Stomach (tissue), 9 donors: Measurements from ENCODE around the gene ZNF692. TPM values are rescaled to one million over a fixed set of nuclear protein-coding genes. Genes with fewer than 3 reads are reported as not detected.

Source experiments
- DNase-seq, 2 donors: peaks; one replicate each; pipeline versions ENCODE4 v3.0.0 to v3.0.0-alpha.2; 2013 to 2019
- H3K27ac ChIP-seq, 5 donors: fragments of 200-600 bp in 4 of 5; sonication (generic) in 4 of 5; one replicate each; pipeline ENCODE4 v1.5.1; 2013 to 2019; ENCODE audit warnings: mild to moderate bottlenecking in 1 of 5, moderate library complexity in 1 of 5
- H3K27me3 ChIP-seq, 3 donors: fragments of 200-600 bp; sonication (generic); one replicate each; pipeline ENCODE4 v1.5.1; 2017 to 2019; ENCODE audit warnings: mixed run types in 1 of 3
- H3K36me3 ChIP-seq, 4 donors: fragments of 200-600 bp; sonication (generic); 1 replicate in 3 of 4; 2 replicates in 1 of 4; pipeline ENCODE4 v1.5.1; 2016 to 2019
- H3K4me1 ChIP-seq, 4 donors: fragments of 200-600 bp; sonication (generic); one replicate each; pipeline ENCODE4 v1.5.1; 2016 to 2019
- H3K4me3 ChIP-seq, 4 donors: fragments of 200-600 bp; sonication (generic) in 3 of 4; one replicate each; pipeline ENCODE4 v1.5.1; 2016 to 2019; ENCODE audit warnings: mild to moderate bottlenecking in 1 of 4
- H3K9me3 ChIP-seq, 4 donors: fragments of 200-600 bp; sonication (generic); one replicate each; pipeline ENCODE4 v1.5.1; 2016 to 2019
- CTCF ChIP-seq, 7 experiments: fragments of 450-650 bp in 4 of 7; fragments of 200-600 bp in 3 of 7; sonication (generic) in 3 of 7; IDR thresholded peaks; one replicate each; pipeline ENCODE4 v1.5.1; 2016 to 2019; ENCODE audit warnings: antibody characterized with exemption in 7 of 7, control low read depth in 2 of 7, mild to moderate bottlenecking in 1 of 7
- EP300 ChIP-seq: sonication (generic); formaldehyde crosslinking; IDR thresholded peaks from one replicate; pipeline ENCODE4 v1.6.1; 2017; ENCODE audit warnings: antibody characterized with exemption
- POLR2A ChIP-seq, 4 donors: fragments of 450-650 bp; IDR thresholded peaks; one replicate each; pipeline ENCODE4 v1.6.1; 2016; ENCODE audit warnings: antibody characterized with exemption in 4 of 4, control low read depth in 2 of 4, mild to moderate bottlenecking in 1 of 4, moderate library complexity in 1 of 4
- POLR2AphosphoS5 ChIP-seq, 3 donors: sonication (generic); formaldehyde crosslinking; IDR thresholded peaks; one replicate each; pipeline ENCODE4 v1.6.1; 2016; ENCODE audit warnings: antibody characterized with exemption in 3 of 3
- WGBS, 5 donors: extraction: QIAGEN DNeasy Blood & Tissue Kit in 3 of 5; methylation state at CpG; one replicate each; pipeline versions ENCODE4 v1.1.5 to v1.1.7; 2013 to 2018; 5-methylcytosine and 5-hydroxymethylcytosine counted together
- intact Hi-C: fragments of 100-400 bp; cut with DNase I; formaldehyde crosslinking; loops from one replicate; pipeline ENCODE4 v1.15.1; 2023; ENCODE audit warnings: low total_unique reads
- polyA plus RNA-seq, 3 donors: library from polyadenylated mRNA; stranded (reverse); fragments of 200-250 nt; gene quantifications; one replicate each; pipeline ENCODE4 v1.2.3, GENCODE V29; 2013
- total RNA-seq, 5 donors: library from RNA; depleted of rRNA; stranded (reverse); fragments of >200 nt; gene quantifications; one replicate each; pipeline versions ENCODE4 v1.1.0 to v1.2.3, GENCODE V29; 2014 to 2016
- donor health status: healthy with polysubstance abuse.
- donor health status: Bipolar disorder and iron deficiency.
- donor health status: healthy.

The ZNF692 gene
- total and polyA plus RNA-seq, 8 donors: 8.4 to 120 (median 76.4) TPM

GRCh38 chr1:248851390-248851789 is 7.5 kb downstream of the ZNF692 start:
- TF ChIP-seq CTCF (IDR thresholded peaks at IDR 0.05): no peak
- TF ChIP-seq POLR2A (IDR thresholded peaks at IDR 0.05): no peak
- TF ChIP-seq EP300: no peak
- no peak for TF ChIP-seq POLR2AphosphoS5 (IDR thresholded peaks at IDR 0.05)
- 86 to 91% (median 88%) methylated on average over 2 of the region's 2 CpGs for WGBS, 5 donors
- peaks cover 50 to 87% (median 81%) of the 10 kb centered on the region in 4 donors for H3K36me3 ChIP-seq

GRCh38 chr1:248850536-248851251 is 8.2 kb downstream of the ZNF692 start:
- TF ChIP-seq POLR2A (IDR thresholded peaks at IDR 0.05): no peak
- no peak for TF ChIP-seq CTCF (IDR thresholded peaks at IDR 0.05)
- WGBS, 5 donors: 79 to 91% (median 87%) methylated on average over 10 of the region's 10 CpGs
- H3K4me1 ChIP-seq: peaks cover 4 to 15% (median 6%) of the 10 kb centered on the region in 4 donors
- H3K36me3 ChIP-seq: peaks cover 57 to 94% (median 85%) of the 10 kb centered on the region in 4 donors
- H3K9me3 ChIP-seq: no peaks in the 10 kb centered on the region
- intact Hi-C loops: no loop called here
- no peak overlapping the region for H3K4me3 ChIP-seq
- peak overlapping the region in 1 of 5 donors; percentile 14 for H3K27ac ChIP-seq
- no peak for DNase-seq
- no peaks in the 10 kb centered on the region for H3K27me3 ChIP-seq

More at GRCh38 chr1:248851390-248851789, 7.5 kb downstream of the ZNF692 start:
- H3K27me3 ChIP-seq: no peaks in the 10 kb centered on the region
- H3K27ac ChIP-seq: no peak overlapping the region
- no peaks in the 10 kb centered on the region for H3K9me3 ChIP-seq
- DNase-seq: no peak
- intact Hi-C loops: no loop called here
- H3K4me1 ChIP-seq: peaks cover 4 to 15% (median 6%) of the 10 kb centered on the region in 4 donors
- H3K4me3 ChIP-seq: no peak overlapping the region

- DNase-seq: no peak
- intact Hi-C loops: no loop called here
- Histone ChIP-seq H3K9me3 (no peaks in the 10 kb centered on the region), H3K4me1 (peaks cover 4 to 15% (median 6%) of the 10 kb centered on the region in 4 donors), H3K4me3 (no peak overlapping the region), H3K27ac (peak overlapping the region in 1 of 5 donors; percentile 14), H3K36me3 (peaks cover 63 to 94% (median 85%) of the 10 kb centered on the region in 4 donors), H3K27me3 (no peaks in the 10 kb centered on the region)
- no peak for TF ChIP-seq CTCF (IDR thresholded peaks at IDR 0.05)
- no peak for TF ChIP-seq POLR2AphosphoS5 (IDR thresholded peaks at IDR 0.05)
- no peak for TF ChIP-seq POLR2A (IDR thresholded peaks at IDR 0.05)
- TF ChIP-seq EP300: no peak
- WGBS, 5 donors: 83 to 95% (median 87%) methylated on average over 9 of the region's 9 CpGs
Observed at GRCh38 chr1:248850124-248850523, 8.8 kb downstream of the ZNF692 start.

GRCh38 chr1:248849637-248850036 is 9.2 kb downstream of the ZNF692 start:
- 30 to 71% (median 52%) methylated on average over 3 of the region's 3 CpGs for WGBS, 5 donors
- no peaks in the 10 kb centered on the region for H3K9me3 ChIP-seq
- H3K36me3 ChIP-seq: peaks cover 66 to 94% (median 85%) of the 10 kb centered on the region in 4 donors
- DNase-seq: no peak
- H3K4me1 ChIP-seq: peaks cover 4 to 15% (median 6%) of the 10 kb centered on the region in 4 donors
- no peaks in the 10 kb centered on the region for H3K27me3 ChIP-seq
- peak overlapping the region in 1 of 5 donors; percentile 14 for H3K27ac ChIP-seq
- TF ChIP-seq POLR2AphosphoS5 (IDR thresholded peaks at IDR 0.05) (no peak), CTCF (IDR thresholded peaks at IDR 0.05) (no peak)
- intact Hi-C loops: no loop called here
- H3K4me3 ChIP-seq: no peak overlapping the region
